Central memory CD8-positive, alpha-beta T cell (primary cell): Measurements from ENCODE around the gene SEZ6.

ENCODE experiments used
- ATAC-seq: fragments of 150-1000 bp; cut with Tn5 transposase; replicated peaks from 2 replicates; pipeline ENCODE4 v1.10.0; 2022; ENCODE audit warnings: mild to moderate bottlenecking, moderate FRiP score, moderate number of reproducible peaks; ENCODE audit not compliant: poor library complexity, severe bottlenecking; ENCODE audit errors: extremely low read depth
- DNase-seq, 2 donors: peaks; one replicate each; pipeline ENCODE4 v3.0.0; 2021; ENCODE audit warnings: low spot score in 2 of 2
- H3K27ac Mint-ChIP-seq: one replicate; pipeline ENCODE4 v1.8.0; 2022; ENCODE audit warnings: low read depth, mild to moderate bottlenecking, moderate library complexity, mixed read lengths
- H3K27me3 Mint-ChIP-seq: one replicate; pipeline ENCODE4 v1.8.0; 2022; ENCODE audit warnings: mixed read lengths
- H3K36me3 Mint-ChIP-seq: one replicate; pipeline ENCODE4 v1.8.0; 2022; ENCODE audit warnings: mild to moderate bottlenecking, moderate library complexity, mixed read lengths; ENCODE audit not compliant: insufficient read depth
- H3K4me1 Mint-ChIP-seq: one replicate; pipeline ENCODE4 v1.8.0; 2022; ENCODE audit warnings: mixed read lengths
- H3K4me3 Mint-ChIP-seq: one replicate; pipeline ENCODE4 v1.8.0; 2022; ENCODE audit warnings: mild to moderate bottlenecking, moderate library complexity, mixed read lengths
- H3K9me3 Mint-ChIP-seq: one replicate; pipeline ENCODE4 v1.8.0; 2022; ENCODE audit warnings: mixed read lengths

Gene SEZ6

DNA sequence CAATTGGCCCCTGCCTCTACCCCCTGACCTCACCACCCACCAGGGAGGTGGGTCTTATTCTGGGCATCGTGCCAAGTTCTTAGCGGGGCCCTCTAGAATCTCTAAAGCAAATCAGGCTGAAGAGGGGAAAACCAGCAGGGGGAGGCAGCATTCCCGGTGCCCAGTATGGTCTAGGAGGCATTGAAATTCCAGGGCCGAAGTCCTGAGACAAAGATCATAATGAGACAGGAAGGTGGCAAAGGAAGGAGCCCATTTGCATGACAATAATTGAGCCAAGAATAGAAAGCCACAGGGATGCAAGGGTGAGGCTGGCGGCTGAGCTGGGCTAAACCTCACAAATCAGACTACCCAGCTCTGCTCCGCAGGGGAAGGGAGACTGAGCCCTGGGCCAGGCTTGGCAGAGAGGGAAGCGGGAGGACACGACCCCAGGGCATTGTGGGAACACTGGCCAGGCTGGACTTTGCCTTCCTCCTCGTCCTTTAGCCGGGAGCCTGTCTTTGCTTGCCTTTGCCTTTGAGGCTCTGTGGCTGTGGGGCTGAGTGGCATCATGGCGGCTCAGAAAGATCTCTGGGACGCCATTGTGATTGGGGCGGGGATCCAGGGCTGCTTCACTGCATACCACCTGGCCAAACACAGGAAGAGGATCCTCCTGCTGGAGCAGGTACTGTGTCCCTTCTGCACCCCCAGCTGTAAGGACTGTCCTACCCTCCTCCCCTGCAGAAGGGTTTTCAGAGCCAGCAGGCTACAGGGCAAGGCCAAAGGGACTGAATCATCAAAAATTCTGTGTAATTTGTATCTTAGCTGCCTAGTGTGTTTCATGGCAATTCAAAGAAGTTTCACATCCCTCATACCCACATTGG lies 37.1 kb upstream of the SEZ6 start, which contains the start of gene PIPOX:
PIPOX (plus strand) TSS at position 463 of the 860 bp plus-strand sequence; CDS start at position 548, 85 bp downstream.
- H3K36me3 Mint-ChIP-seq, result peaks cover 2% of the 10 kb centered on the region
- ATAC-seq, result no peak
- H3K4me3 Mint-ChIP-seq, result no peak within 1 kb of the TSS
- no peaks in the 10 kb centered on the region for H3K9me3 Mint-ChIP-seq
- DNase-seq, result no peak
- H3K27ac Mint-ChIP-seq, result no peak within 1 kb of the TSS
- H3K27me3 Mint-ChIP-seq, result peaks cover 56% of the 10 kb centered on the region
- H3K4me1 Mint-ChIP-seq, result peaks cover 7% of the 10 kb centered on the region

DNA sequence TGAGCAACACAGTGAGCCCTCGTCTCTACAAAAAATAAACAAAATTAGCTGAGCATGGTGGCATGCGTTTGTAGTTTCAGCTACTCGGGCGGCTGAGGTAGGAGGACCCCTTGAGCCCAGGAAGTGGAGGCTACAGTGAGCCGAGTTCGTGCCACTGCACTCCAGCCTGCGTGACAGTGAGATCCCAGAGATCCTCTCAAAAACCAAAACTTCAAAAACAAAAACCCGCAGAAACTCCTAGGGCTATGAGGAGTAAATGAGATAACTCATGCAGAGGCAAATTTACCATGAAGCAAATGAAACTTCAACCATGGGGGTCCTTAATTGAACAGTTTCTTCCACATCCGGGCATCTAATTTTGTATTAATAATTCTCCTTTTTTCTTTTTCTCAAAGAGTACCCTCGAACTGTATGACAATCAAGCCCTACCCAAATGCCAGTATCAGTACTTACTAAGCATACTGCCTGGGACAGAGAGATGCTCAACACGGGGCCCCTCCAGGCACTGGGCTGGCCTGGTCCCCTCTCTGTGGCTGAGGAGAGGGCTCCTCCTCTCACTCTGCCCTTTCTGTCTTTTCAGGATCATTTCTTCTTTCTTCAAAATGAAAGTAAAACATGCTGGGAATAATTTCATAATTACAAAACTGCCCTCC lies 36.3 kb upstream of the SEZ6 start:
- no peak overlapping the region for H3K27ac Mint-ChIP-seq
- H3K9me3 Mint-ChIP-seq, result no peaks in the 10 kb centered on the region
- peaks cover 51% of the 10 kb centered on the region for H3K27me3 Mint-ChIP-seq
- no peak for ATAC-seq
- peaks cover 2% of the 10 kb centered on the region for H3K36me3 Mint-ChIP-seq
- no peak overlapping the region for H3K4me3 Mint-ChIP-seq
- no peak for DNase-seq
- H3K4me1 Mint-ChIP-seq, result peaks cover 7% of the 10 kb centered on the region

DNA sequence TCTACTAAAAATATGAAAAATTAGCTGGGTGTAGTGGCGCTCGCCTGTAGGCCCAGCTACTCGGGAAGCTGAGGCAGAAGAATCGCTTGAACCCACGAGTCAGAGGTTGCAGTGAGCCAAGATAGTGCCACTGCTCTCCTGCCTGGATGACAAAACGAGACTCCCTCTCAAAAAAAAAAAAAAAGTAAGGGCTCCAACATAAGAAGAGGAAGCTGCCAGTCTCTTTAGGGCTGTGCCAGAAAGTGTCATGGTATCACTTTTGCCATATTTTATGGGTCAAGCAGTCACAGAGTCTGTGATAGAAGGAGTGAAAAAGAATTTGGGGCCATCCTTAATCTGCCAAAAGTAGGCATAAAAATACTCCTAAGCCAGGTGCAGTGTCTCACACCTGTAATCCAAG lies 35.7 kb upstream of the SEZ6 start:
- H3K4me1 Mint-ChIP-seq, result peaks cover 7% of the 10 kb centered on the region
- H3K27ac Mint-ChIP-seq, result no peak overlapping the region
- no peaks in the 10 kb centered on the region for H3K9me3 Mint-ChIP-seq
- no peak for DNase-seq
- peaks cover 2% of the 10 kb centered on the region for H3K36me3 Mint-ChIP-seq
- H3K4me3 Mint-ChIP-seq, result no peak overlapping the region
- peaks cover 45% of the 10 kb centered on the region for H3K27me3 Mint-ChIP-seq
- ATAC-seq, result no peak

DNA sequence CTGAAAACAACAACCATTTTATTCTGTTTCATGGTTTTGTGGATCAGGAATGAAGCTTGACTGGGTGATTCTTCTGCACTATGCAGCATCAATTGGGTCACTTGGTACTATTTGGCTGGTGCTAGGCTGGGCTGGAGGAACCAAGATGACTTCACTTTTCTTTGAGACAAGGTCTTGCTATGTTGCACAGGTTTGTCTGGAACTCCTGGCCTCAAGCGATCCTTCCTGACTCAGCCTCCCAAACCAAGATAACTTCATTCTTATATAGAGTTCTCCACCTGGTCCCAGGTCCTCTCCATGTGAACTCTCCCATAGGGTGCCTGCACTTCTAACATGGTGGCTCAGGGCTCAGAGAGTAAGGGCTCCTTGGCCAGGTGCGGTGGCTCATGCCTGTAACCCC lies 35.3 kb upstream of the SEZ6 start:
- Mint-ChIP-seq H3K36me3 (peaks cover 2% of the 10 kb centered on the region), H3K4me3 (no peak overlapping the region), H3K4me1 (peaks cover 7% of the 10 kb centered on the region), H3K27me3 (peaks cover 41% of the 10 kb centered on the region), H3K27ac (no peak overlapping the region), H3K9me3 (no peaks in the 10 kb centered on the region)
- no peak for DNase-seq
- no peak for ATAC-seq

DNA sequence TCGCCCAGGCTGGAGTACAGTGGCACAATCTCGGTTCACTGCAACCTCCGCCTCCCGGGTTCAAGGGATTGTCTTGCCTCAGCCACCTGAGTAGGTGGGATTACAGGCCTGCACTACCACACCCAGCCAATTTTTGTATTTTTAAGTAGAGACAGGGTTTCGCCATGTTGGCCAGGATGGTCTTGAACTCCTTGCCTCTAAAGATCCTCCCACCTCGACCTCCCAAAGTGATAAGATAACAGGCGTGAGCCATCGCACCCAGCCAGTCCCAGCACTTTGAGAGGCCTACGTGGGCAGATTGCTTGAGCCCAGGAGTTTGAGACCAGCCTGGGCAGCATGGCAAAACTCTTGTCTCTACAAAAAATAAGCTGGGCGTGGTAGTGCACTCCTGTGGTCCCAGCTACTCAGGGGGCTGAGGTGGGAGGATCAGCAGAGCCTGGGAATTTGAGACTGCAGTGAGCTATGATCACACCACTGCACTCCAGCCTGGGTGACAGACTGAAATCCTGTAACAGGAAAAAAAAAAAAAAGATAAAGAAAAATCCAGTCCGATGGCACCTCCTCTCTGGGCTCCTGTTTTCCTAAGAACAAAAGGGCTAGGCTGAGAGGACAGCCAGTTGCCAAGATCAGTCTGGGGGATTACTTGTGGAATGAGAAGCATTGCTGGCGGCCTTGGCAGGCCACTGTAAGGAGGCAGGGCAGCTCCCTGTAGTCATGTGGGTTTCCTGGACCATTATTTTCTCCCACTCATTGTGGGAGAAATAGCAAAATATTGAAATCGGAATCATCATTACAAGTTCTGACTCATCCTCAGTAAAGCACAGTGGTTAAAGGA lies 34.1 kb upstream of the SEZ6 start:
- Mint-ChIP-seq H3K27me3 (peaks cover 34% of the 10 kb centered on the region), H3K4me1 (peaks cover 7% of the 10 kb centered on the region), H3K9me3 (no peaks in the 10 kb centered on the region), H3K27ac (no peak overlapping the region), H3K36me3 (peaks cover 2% of the 10 kb centered on the region), H3K4me3 (no peak overlapping the region)
- ATAC-seq (no peak), DNase-seq (no peak)

DNA sequence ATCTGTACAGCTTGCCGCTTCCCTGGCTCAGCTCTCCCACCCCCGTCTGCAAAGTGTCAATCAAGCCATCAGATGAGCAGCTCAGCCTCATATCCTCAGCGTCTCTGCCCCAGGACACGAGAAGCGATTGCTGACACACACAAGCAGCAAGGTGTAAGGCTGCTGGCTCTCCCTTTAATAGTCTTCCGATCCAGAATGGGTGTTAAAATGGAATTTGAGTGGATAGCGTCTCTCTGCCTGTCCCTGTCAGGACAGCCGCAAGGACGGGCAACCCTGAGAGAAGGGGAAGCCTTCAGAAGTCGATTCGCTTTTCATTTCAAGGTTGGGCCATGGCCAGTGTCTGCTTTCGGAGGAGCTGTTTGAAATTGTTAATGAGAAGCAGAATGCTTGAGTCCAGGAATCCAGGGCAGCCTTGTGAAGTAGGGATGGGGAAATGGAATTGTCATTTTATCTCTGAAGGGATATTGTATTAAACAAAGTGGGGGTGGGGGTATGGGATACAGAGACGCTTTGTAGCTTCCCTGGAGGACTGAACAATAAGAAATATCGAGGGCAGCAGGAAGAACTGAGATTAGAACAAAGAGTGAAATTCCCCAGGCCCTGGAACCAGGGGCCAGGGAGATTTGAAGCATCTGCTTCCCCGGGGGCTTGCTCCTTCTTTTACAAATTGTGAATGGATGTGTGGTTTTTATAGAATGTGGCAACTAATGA lies 32.4 kb upstream of the SEZ6 start:
- ATAC-seq, result no peak
- Mint-ChIP-seq H3K9me3 (peaks cover 6% of the 10 kb centered on the region), H3K27me3 (peaks cover 25% of the 10 kb centered on the region)

DNA sequence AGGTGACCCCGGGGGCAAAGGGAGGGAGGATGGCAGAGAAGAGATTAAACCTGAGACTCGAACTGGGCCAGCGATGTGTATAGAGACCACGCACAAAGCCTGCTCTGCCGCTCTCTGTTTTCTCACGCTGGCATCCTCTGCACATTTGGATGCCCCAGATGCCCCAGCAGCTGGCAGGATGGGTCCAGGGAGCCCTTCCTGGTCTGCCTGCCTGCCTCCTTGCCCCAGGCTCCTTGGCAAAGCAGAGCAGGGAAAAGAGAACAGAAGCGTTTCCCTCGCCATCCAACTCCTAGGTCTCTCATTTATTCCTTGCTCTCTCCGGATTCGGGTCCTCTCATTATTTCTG lies 31.9 kb upstream of the SEZ6 start:
- Mint-ChIP-seq H3K27me3 (peaks cover 20% of the 10 kb centered on the region), H3K36me3 (peaks cover 2% of the 10 kb centered on the region), H3K9me3 (peaks cover 6% of the 10 kb centered on the region), H3K4me1 (peaks cover 5% of the 10 kb centered on the region), H3K4me3 (no peak overlapping the region), H3K27ac (no peak overlapping the region)
- DNase-seq, result no peak
- ATAC-seq, result no peak

More for the DNA sequence above, 32.4 kb upstream of the SEZ6 start:
- Mint-ChIP-seq H3K4me1 (peaks cover 7% of the 10 kb centered on the region), H3K27ac (no peak overlapping the region), H3K36me3 (peaks cover 2% of the 10 kb centered on the region), H3K4me3 (no peak overlapping the region)
- no peak for DNase-seq

DNA sequence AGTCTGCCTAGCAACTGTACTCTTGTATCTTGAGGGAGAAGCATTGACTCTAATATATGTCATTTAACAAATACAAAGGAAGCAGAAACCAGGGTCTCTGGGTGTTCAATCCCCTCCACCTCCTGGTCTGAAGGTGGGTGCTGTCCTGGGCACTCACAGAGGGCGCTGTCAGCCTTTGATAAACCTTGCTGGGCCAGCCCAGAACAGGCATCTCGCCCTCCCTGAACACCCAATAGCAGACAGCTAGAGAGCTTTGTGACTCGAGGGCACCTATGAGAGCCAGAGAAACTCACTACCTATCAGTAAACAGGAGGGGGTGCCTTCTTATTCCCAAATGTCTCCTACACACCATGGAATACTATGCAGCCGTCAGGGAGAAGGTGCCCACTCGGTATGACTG lies 30.8 kb upstream of the SEZ6 start:
- H3K4me3 Mint-ChIP-seq, result no peak overlapping the region
- DNase-seq, result no peak
- peaks cover 9% of the 10 kb centered on the region for H3K27me3 Mint-ChIP-seq
- no peak for ATAC-seq
- no peaks in the 10 kb centered on the region for H3K4me1 Mint-ChIP-seq
- peaks cover 2% of the 10 kb centered on the region for H3K36me3 Mint-ChIP-seq
- H3K9me3 Mint-ChIP-seq, result peaks cover 6% of the 10 kb centered on the region
- no peak overlapping the region for H3K27ac Mint-ChIP-seq

DNA sequence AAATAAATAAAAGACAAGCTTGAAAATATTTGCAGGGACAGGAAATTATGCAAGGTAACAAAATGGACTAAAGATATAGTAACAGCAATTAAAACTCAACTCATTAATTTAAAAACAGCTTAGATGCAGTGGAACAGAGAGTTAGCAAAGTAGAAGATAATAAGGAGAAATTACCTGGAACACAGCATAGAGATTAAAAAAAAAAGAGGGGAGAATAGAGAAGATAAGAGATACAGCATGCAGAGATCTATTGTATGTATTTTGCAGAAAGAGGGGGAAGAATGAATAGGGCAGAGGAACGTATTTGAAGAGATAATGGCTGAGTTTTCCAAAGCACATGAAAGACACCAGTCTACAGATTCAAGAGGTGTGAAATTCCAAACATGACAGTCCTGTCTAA lies 28.7 kb upstream of the SEZ6 start:
- H3K9me3 Mint-ChIP-seq, result peaks cover 6% of the 10 kb centered on the region
- ATAC-seq (no peak), DNase-seq (no peak)
- peaks cover 2% of the 10 kb centered on the region for H3K36me3 Mint-ChIP-seq
- no peak overlapping the region for H3K4me3 Mint-ChIP-seq
- H3K27ac Mint-ChIP-seq, result no peak overlapping the region
- no peaks in the 10 kb centered on the region for H3K27me3 Mint-ChIP-seq
- H3K4me1 Mint-ChIP-seq, result no peaks in the 10 kb centered on the region

DNA sequence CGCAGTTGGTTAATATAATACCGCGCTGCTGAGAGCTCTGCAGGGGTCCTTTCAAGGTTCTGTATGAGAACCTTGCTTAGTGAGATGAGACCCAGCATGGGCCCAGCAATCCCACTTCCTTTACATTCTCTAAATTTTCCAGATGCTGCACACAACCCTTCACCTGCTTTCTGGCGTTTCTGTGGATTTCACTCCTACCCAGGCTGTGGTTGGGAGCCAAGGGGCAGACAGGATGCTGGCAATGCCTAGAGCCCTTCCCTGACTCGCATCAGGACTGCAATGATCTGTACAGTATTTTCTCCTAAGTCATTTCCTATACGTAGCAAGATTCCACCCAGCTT lies 27.0 kb upstream of the SEZ6 start:
- DNase-seq (no peak), ATAC-seq (no peak)
- Mint-ChIP-seq H3K27me3 (peaks cover 6% of the 10 kb centered on the region), H3K9me3 (peaks cover 6% of the 10 kb centered on the region), H3K4me1 (no peaks in the 10 kb centered on the region), H3K4me3 (no peak overlapping the region), H3K36me3 (peaks cover 3% of the 10 kb centered on the region), H3K27ac (no peak overlapping the region)

DNA sequence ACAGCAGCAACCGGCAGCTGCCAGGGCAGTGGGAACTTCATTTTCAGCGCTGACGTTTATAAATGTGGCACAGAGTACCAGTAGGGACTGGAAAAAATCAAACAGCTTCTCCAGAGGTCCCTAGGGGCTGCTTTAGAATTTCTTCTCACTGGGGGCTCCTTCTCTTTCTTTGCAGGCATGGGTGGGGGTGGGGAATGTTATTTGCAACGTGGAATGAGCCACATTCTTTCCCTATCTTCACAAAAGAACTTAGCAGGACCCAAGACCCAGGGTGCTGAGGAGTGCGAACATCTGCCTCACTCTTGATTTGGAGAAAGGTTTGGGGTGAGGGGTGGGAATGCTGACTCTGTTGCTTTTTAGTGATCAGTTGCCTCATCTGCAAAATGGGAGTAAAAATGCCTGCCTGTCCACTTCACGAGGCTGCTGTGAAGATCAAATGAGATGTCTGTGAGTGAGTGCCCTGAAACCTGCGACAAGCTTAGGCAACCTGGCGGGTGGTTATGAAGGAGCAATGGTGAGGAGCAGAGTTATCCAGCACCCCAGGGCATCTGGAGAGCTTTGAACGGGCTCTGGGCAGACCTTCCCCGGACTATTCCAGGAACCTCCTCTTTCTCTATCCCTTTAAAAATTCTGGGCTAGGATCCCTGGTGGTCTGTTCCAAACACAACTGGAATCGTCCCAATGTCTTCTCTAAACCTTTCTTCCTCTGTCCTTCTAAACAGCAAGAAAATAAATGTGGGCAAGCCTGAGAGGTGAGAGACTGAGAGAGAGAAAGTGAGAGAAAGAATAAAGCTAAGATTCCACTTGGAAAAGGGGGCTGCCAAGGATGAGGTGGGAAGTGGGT lies 26.4 kb upstream of the SEZ6 start:
- DNase-seq (no peak), ATAC-seq (no peak)
- Mint-ChIP-seq H3K36me3 (peaks cover 3% of the 10 kb centered on the region), H3K9me3 (peaks cover 6% of the 10 kb centered on the region), H3K27me3 (peaks cover 12% of the 10 kb centered on the region), H3K27ac (no peak overlapping the region), H3K4me3 (no peak overlapping the region), H3K4me1 (no peaks in the 10 kb centered on the region)
